Smooth muscle cell of the brain vasculature (primary cell): ENCODE data around the gene THAP11.
"Not testable (repeated sequence)": the region's sequence is repeated elsewhere in the genome, so short reads cannot be mapped to it uniquely, and the experiment has no call there.

Experiments
- DNase-seq: peaks from one replicate; pipeline ENCODE4 v3.0.0-alpha.2; 2012; ENCODE audit warnings: low read depth, low spot score

Gene THAP11

DNA sequence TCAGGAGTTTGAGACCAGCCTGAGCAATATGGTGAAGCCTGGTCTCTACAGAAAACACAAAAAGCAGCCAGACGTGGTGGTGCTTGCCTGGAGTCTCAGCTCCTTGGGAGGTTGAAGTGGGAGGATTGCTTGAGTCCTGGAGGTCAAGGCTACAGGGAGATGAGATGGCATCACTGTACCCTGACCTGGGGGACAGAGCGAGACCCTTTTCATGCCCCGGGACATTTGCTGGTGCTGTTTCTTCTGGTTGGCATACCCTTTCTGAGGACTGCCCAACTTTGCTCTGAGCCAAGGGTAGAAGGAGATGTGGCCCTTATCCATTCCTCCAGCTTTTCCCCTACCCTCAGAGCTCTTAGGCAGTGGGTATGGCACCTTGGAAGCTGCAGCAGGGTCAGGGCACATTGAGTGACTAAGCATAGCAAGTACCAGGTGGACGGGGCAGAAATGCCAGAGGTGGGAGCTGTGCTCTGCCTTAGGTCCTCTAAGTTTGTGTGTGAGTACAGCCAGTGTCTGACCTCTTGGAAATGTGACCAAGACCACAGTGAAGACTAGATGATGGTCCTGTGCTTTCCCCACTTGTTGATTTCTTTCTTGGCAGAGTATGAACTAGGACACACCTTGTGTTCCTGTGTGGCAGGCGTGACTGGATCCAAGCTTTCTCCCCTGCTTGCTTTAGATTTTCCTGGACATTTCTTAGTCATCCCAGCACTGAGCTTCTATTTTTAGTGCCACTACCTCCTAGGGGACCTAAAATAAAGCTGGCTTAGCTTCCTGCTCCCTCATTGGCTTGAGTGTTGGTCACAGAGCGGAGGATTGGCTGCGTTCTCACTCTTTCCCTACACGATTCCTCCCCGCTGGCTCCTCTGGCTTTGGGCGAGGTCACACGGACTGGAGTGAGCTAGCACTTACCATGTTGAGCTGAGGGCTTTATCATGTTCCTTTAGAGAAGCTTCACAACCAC is 20.8 kb downstream of the THAP11 start:
- no peak for DNase-seq

DNA sequence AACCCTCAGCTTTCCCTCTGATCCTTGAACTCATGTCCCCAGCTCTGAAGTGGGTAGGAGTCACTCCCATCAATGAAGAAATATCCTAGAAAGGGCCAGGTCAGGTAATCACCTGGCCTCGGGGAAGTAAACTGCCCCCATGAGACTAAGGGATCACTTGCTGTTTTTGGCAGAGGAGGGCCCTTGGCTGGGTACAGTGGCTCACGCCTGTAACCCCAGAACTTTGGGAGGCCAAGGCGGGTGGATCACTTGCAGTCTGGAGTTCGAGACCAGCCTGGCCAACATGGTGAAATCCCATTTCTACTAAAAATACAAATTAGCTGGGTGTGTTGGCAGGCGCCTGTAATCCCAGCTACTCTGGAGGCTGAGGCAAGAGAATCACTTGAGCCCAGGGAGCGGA is 21.9 kb downstream of the THAP11 start:
- not testable (repeated sequence) for DNase-seq

DNA sequence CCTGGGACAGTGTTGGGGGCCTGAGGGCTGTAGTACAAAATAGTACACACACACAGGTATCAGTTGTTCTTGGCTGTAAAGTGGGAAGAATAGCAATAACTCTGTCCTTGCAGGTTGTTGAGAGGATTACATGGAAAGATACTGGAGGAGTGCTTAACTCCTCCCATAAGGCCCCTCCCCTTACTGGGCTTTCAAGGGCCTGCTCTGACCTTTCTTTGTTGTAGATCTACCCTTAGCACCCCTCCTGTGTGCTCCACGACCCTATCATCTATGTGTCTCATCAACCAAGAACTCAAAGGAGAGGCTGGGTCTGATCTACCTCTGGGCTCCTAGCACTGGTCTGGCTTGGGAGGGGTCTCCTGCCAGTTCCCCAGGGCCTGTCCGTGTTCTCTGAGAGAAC is 22.5 kb downstream of the THAP11 start:
- no peak for DNase-seq

DNA sequence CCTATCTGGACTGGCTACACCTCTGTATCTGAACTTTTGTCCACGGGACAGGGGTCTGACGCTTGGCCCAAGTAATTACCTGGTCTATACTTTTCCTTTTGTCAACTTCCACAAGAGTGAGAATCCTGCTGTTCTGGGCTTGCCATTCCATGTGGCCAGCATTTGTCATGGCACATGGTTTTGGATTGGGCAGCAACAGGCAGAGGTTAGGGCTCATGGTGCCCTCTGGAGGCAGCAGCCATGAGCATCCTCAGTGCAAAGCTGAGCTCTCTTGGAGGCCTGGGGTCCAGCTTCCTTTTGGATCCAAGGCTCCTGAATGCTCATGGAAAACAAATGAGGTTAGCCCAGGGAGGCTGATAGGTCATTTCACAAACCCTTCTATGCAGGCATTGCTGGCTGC is 23.2 kb downstream of the THAP11 start:
- DNase-seq = no peak

DNA sequence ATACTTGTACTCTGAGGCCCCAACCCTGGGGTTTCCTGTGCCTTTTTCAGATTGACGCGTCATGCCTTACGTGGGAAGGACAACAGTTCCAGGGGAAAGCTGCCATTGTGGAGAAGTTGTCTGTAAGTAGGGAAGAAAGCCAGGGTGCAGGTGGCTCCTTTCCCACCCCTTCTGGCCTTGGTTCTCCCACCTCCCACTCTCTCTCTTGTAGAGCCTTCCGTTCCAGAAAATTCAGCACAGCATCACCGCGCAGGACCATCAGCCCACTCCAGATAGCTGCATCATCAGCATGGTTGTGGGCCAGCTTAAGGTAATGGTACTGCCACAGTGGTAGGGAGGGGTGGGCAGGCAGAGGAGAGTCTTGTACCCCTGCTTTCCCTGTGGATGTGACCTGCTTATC is 26.2 kb downstream of the THAP11 start:
- no peak for DNase-seq

DNA sequence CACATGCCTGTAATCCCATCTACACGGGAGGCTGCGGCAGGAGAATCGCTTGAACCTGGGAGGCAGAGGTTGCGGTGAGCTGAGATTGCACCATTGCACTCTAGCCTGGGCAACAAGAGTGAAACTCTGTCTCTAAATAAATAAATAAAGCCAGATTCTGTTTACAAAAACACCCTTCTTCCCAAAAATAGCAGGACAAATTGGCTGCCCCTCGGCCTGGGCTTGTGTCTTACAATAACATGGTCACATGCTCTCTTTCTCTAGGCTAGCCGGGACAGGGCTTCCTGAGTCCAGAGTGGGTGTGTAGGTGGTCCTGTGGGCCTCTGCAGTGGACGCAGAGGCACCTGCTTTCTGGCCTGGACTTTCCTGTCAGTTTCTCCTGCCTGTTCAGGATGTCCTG is 27.5 kb downstream of the THAP11 start:
- DNase-seq = no peak

DNA sequence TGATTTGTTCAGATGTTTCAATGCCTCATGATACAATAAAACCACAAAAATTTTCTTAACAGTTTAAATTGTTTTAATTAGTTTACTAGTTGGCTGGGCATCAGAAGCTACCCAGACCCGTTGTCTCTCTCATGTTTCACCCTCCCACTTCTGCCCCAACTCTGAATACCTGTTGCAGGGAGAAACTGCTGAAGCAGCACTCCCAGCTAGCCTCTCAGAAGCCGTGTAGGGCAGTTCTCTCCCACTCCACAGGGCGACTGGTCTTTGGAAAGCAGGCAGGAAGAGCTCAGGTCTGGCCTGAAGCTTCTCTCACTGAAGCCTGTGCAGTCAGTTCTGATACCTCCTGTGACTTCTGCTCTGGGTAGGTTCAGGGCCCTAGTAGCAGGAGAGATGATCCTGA is 29.1 kb downstream of the THAP11 start:
- no peak for DNase-seq

DNA sequence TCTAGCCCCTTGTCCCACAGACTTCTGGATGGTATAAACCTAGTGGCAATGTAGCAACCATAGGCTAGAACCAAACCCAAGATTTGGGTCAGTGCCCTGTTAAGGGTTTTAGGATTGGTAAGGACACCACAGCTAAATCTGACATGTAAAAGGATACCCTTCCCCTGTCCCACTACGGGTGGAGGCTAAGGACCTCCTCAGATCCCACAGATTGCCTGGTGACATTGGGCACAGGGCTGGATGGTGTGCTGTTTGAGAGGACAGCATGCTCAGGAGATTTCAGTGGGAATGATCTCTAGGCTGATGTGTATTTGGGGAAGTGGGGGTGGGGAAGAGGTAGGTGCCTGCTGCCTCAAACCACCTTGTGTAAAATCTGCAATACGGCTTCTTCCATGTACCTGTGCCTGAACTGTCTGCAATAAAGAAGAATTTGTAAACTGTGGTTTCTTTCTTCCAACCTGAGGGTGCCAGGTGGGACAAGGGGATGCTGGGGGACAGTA is 30.1 kb downstream of the THAP11 start:
- DNase-seq = no peak

DNA sequence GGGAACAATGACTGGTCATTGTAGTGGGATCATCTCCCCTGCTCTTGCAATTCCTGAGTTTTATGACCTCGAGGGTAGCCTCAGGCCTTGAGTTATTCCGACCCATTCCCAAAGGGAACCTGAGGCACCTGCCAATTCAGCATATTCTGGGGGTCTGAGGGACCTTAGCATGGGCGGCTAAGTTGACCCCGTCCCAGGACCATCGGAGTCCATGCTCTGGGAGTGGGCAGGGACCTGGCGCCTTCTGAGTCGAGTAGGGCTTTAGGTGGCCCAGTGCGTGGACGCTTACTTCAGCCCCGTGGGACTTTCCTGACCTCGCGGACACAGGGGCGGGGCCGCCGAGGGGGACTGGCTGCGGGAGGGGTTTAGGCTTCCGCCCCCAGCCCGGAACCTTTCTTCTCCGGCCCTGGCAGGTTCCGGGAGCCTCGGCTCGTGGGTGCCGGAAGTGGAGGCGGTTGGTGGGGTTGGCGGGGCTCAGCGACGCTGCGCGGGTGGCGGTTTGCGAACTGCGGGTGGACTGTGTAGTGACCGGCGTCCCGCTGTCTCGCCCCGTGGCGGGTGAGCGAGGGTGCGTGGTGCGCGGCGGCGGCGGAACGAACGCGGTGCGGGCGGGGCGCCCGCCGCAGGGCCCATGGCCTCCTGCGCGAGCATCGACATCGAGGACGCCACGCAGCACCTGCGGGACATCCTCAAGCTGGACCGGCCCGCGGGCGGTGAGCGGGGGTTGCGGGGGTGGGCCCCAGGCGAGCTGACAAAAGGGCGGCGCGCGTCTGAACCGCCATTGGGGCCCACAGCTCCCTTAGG is 30.7 kb downstream of the THAP11 start, which contains the start of gene EDC4:
Gene EDC4 (plus strand): TSS at position 422 of the 804 bp plus-strand sequence. CDS start 210 bp downstream, at position 632.
- no peak for DNase-seq

DNA sequence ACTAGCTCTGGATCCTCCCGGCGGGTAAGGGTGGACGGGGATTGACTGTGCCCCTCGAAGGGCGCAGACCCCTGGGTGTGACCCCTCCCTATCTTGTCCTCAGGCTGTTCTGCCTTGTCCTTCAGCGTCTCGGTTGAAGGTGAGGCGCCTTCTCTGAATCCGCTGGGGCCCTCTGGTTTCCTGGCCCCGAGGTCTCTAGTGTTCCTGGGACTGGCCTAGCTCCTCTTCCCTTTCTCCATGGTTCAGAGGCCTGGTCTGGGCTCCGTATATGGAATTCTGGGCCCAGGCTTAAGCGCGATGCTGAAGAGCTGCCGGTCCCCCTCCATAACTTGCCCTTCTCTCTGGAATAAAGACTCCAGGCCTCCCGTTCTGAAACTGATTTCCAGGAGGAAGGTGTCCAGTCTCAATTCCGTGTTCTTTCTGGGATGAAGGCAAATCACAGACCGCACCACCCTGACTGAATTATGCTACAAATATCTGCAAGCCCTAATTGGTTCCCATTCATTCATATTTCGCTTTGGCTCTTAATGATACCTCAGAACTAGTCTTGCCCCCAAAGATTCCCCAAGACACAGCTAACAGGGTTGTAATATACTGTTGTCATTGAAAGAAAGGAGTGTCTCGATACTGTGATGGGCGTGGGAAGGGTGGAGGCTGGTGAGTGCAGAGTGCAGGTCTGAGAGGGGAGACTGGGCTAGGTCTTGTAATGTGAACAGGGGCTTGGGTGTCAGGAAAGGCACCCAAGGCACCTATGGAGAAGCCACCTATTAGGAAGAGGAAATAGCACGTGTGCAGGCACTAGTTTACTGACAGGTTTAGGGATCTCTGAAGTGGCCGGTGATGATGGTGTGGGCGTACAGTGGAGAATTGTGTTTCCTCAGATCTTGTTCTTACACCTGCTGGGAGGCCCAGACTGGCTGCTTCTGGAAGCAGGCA is 31.6 kb downstream of the THAP11 start:
- no peak for DNase-seq

DNA sequence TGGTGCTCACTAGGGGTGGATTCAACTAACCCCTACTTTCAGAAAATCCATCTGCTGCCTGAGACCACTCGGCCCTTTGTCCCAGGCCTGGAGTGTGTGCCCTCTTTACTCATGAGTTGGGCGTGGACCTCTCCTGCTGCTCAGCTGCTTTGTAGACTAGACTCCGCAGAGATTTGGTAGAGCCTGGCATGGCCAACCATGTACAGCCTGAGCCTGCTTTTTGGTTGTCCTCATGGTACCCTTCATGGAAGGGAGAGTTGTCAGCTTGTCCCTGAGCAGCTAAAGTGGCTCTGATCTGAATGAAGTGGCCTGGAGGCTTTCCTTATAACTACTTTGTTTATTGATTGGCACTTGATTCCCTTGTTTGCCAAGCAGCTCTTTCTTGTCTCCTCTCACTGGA is 32.3 kb downstream of the THAP11 start:
- DNase-seq = no peak

DNA sequence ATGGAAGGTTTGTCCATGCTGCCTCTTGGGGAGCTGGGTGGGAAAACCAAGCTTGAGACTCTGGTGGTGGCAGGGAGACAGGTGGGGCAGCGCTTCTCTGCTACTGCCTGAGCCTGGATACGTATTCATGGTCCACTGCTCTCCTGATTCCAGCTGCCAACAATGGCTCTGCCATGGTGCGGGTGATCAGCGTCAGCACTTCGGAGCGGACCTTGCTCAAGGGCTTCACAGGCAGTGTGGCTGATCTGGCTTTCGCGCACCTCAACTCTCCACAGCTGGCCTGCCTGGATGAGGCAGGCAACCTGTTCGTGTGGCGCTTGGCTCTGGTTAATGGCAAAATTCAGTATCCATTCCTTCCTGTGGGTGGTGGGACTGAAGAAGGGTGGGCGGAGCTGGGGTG is 34.9 kb downstream of the THAP11 start:
- no peak for DNase-seq

DNA sequence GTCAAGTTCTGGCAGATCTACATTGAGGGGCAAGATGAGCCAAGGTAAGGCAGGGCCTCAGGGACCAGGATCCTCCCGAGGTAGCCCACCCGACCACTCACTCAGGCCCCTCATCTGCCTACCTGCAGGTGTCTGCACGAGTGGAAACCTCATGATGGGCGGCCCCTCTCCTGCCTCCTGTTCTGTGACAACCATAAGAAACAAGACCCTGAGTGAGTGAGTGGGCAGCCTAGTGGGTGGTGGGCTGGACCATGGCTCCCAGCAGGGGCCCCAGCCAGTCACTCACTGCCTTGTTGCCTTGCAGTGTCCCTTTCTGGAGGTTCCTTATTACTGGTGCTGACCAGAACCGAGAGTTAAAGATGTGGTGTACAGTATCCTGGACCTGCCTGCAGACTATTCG is 36.1 kb downstream of the THAP11 start:
- no peak for DNase-seq

DNA sequence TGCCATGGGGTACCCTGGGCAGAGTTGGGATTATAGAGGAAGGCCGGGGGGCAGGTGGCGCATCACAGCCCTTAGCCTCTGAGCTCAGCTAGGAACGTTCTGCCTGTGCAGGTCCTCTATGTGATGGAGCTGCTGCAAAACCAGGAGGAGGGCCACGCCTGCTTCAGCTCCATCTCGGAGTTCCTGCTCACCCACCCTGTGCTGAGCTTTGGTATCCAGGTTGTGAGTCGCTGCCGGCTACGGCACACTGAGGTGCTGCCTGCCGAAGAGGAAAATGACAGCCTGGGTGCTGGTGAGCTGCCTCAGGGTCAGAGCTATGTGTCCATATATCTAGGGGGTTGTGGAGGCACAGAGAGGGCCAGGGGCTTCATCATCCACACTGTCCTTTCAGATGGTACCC is 36.7 kb downstream of the THAP11 start:
- no peak for DNase-seq

DNA sequence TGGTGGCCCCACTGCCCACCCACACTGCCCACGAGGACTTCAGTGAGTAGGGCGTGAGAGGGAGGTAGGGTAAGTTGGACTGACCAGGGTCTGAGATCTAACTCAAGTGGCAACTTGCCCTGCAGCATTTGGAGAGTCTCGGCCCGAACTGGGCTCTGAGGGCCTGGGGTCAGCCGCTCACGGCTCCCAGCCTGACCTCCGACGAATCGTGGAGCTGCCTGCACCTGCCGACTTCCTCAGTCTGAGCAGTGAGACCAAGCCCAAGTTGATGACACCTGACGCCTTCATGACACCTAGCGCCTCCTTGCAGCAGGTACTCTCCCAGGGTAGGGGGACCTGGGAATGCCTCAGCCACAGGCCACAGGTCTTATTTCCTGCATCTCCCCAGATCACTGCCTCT is 37.3 kb downstream of the THAP11 start:
- DNase-seq = no peak

DNA sequence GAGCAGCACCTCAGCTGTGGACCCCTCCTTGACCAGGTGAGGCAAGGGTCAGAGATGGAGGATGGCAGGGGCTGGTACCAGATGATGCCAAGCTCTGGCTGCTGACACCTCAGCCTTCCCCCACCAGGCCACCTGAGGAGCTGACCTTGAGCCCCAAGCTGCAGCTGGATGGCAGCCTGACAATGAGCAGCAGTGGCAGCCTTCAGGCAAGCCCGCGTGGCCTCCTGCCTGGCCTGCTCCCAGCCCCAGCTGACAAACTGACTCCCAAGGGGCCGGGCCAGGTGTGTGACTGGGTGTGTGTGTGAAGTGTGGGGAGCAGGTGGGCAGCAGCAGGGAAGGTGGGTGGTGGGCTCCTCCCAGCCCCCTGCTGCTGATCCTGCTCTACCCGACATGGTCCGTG is 37.8 kb downstream of the THAP11 start:
- no peak for DNase-seq

DNA sequence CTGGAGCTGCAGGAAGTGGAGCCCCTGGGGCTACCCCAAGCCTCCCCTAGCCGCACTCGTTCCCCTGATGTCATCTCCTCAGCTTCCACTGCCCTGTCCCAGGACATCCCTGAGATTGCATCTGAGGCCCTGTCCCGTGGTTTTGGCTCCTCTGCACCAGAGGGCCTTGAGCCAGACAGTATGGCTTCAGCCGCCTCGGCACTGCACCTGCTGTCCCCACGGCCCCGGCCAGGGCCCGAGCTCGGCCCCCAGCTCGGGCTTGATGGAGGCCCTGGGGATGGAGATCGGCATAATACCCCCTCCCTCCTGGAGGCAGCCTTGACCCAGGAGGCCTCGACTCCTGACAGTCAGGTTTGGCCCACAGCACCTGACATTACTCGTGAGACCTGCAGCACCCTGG is 38.5 kb downstream of the THAP11 start:
- no peak for DNase-seq

DNA sequence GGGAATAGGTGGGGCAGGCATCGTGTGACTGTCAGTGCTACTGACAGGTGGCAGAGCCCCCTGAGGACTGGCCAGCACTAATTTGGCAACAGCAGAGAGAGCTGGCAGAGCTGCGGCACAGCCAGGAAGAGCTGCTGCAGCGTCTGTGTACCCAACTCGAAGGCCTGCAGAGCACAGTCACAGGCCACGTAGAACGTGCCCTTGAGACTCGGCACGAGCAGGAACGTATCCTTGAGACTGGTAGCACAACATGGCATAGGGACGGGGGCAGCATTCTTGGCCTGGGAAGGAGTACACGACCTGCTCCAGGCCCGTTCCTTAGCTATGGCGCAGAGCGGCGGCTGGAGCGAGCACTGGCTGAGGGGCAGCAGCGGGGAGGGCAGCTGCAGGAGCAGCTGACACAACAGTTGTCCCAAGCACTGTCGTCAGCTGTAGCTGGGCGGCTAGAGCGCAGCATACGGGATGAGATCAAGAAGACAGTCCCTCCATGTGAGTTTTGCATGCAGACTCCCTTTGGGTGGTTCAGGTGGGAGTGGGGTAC is 39.6 kb downstream of the THAP11 start:
- no peak for DNase-seq

DNA sequence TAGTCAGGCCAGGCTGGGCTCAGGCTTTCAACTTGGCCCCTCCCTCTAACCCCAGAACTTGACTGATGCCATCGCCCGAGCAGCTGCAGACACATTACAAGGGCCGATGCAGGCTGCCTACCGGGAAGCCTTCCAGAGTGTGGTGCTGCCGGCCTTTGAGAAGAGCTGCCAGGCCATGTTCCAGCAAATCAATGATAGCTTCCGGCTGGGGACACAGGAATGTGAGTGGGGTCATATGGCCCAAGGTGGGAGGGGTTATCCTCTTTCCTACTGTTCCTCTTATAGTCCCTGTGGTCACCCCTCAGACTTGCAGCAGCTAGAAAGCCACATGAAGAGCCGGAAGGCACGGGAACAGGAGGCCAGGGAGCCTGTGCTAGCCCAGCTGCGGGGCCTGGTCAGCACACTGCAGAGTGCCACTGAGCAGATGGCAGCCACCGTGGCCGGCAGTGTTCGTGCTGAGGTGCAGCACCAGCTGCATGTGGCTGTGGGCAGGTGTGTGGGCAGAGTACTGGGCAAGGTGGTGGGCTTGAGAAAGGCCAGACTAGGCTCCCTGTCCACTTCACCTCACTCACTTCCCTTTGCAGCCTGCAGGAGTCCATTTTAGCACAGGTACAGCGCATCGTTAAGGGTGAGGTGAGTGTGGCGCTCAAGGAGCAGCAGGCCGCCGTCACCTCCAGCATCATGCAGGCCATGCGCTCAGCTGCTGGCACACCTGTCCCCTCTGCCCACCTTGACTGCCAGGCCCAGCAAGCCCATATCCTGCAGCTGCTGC is 40.4 kb downstream of the THAP11 start:
- DNase-seq = no peak

DNA sequence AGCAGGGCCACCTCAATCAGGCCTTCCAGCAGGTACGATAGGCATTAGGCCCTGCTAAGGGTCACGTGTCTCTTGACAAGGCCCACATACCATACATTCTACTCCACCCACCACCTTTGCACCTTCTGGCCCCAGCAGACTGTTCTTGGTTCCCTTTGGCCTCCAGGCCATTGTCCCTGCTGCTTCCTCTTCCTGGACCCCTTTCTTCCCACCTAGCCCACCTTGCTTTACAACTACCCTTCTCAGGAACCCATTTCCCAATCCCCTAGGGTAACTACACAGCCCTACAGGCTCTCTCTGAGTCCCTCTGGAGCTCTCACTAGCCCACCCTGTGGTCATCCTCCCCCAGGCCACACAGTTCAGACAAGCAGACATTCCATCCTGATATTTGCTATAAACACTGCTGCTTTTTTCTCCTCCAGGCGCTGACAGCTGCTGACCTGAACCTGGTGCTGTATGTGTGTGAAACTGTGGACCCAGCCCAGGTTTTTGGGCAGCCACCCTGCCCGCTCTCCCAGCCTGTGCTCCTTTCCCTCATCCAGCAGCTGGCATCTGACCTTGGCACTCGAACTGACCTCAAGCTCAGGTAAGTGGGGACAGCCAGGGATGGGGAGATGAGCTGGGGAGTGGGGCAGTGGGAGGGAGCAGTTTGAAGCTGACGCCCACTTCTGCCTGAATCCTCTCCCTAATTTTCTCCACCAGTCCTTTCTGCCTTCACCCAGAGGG is 41.2 kb downstream of the THAP11 start:
- no peak for DNase-seq
